Adrenal gland (tissue), 12 donors: ENCODE results near the gene ULBP1. TPM values are rescaled to one million over a fixed set of nuclear protein-coding genes. Genes with fewer than 3 reads are reported as not detected.

ENCODE experiments used
- DNase-seq, 7 donors: peaks; one replicate each; pipeline ENCODE4 v3.0.0-alpha.2; 2019 to 2020
- H3K27ac ChIP-seq, 5 donors: fragments of 200-600 bp; sonication (generic) in 4 of 5; 1 replicate in 3 of 5; 2 replicates in 2 of 5; pipeline versions ENCODE4 v1.5.1 to v1.8.0; 2016 to 2020; ENCODE audit warnings: mild to moderate bottlenecking in 1 of 5
- H3K27me3 ChIP-seq: fragments of 200-600 bp; 2 replicates; pipeline ENCODE4 v1.8.0; 2021
- H3K36me3 ChIP-seq, 2 donors: fragments of 200-600 bp; replicated peaks in 1 of 2; 1 replicate in 1 of 2; 2 replicates in 1 of 2; pipeline versions ENCODE4 v1.5.1 to v1.8.0; 2018 to 2022
- H3K4me1 ChIP-seq, 2 donors: fragments of 200-600 bp; replicated peaks in 1 of 2; 1 replicate in 1 of 2; 2 replicates in 1 of 2; pipeline versions ENCODE4 v1.5.1 to v1.8.0; 2018 to 2021
- H3K4me3 ChIP-seq, 4 donors: fragments of 200-600 bp; sonication (generic) in 3 of 4; one replicate each; pipeline ENCODE4 v1.5.1; 2016 to 2018
- H3K9me3 ChIP-seq, 3 donors: fragments of 200-600 bp; sonication (generic) in 1 of 3; replicated peaks in 1 of 3; 1 replicate in 2 of 3; 2 replicates in 1 of 3; pipeline versions ENCODE4 v1.5.1 to v1.8.0; 2016 to 2021
- CTCF ChIP-seq, 6 experiments: fragments of 450-650 bp in 4 of 6; fragments of 200-600 bp in 2 of 6; sonication (generic) in 1 of 6; IDR thresholded peaks; 1 replicate in 5 of 6; 2 replicates in 1 of 6; pipeline versions ENCODE4 v1.5.1 to v1.8.0; 2016 to 2021; ENCODE audit warnings: antibody characterized with exemption in 6 of 6, mild to moderate bottlenecking in 2 of 6, moderate library complexity in 1 of 6
- POLR2A ChIP-seq, 2 donors: fragments of 450-650 bp; IDR thresholded peaks; one replicate each; pipeline ENCODE4 v1.6.1; 2017; ENCODE audit warnings: antibody characterized with exemption in 2 of 2, mild to moderate bottlenecking in 2 of 2, moderate library complexity in 1 of 2
- WGBS, 4 donors: extraction: QIAGEN DNeasy Blood & Tissue Kit in 2 of 4; methylation state at CpG; one replicate each; pipeline versions ENCODE4 v1.1.5 to v1.1.7; 2013 to 2017; 5-methylcytosine and 5-hydroxymethylcytosine counted together
- intact Hi-C, 2 donors: fragments of 100-400 bp; cut with DNase I; formaldehyde crosslinking; loops; one replicate each; pipeline versions ENCODE4 v1.14.1 to v1.15.0; 2022 to 2023
- polyA plus RNA-seq, 3 donors: library from polyadenylated mRNA; stranded (reverse); fragments of 200-250 nt in 2 of 3; fragments of 350-450 nt in 1 of 3; fragmentation: Illumina TruSeq in 1 of 3; extraction: RNeasy Lipid Tissue Mini Kit (QIAGEN cat#74804) in 1 of 3; gene quantifications; one replicate each; pipeline ENCODE4 v1.2.3, GENCODE V29; 2013 to 2014
- total RNA-seq, 9 donors: library from RNA; depleted of rRNA in 4 of 9; stranded (reverse); fragments of >200 nt in 4 of 9; fragments of 120-200 nt in 1 of 9; fragmentation: NEBNext Ultra II Directional in 1 of 9; extraction: Animal tissue kit (Norgen Biotek cat#: 25700) in 1 of 9; gene quantifications; one replicate each; pipeline versions ENCODE4 v1.1.0 to v1.2.4, GENCODE V29; 2013 to 2023
- donor health status: healthy with polysubstance abuse.
- donor health status: Bipolar disorder and iron deficiency.
- donor health status: DM: yes; HTN: yes; CAD: no.
- donor health status: DM: no; HTN: no; CAD: no.
- donor health status: DM: no; HTN: no; CAD: no.
- donor health status: DM: yes; HTN: yes; CAD: no.

Gene ULBP1
- total and polyA plus RNA-seq, 12 donors: 0.03 to 0.88 (median 0.28) TPM; not detected in 4

- Histone ChIP-seq H3K4me3 (no peak overlapping the region), H3K27me3 (peaks cover 39% of the 10 kb centered on the region), H3K27ac (no peak overlapping the region), H3K4me1 (peaks cover 10 to 11% of the 10 kb centered on the region in 2 donors), H3K36me3 (no peaks in the 10 kb centered on the region), H3K9me3 (no peaks in the 10 kb centered on the region)
- TF ChIP-seq CTCF (IDR thresholded peaks at IDR 0.05) (peak in 2 of 6 experiments; percentile 9 to 13), POLR2A (IDR thresholded peaks at IDR 0.05) (no peak)
- peak in 1 of 7 donors; percentile 23 for DNase-seq
- 9 to 16% (median 14%) methylated on average over 3 of the region's 3 CpGs for WGBS, 4 donors
- intact Hi-C loops: loop anchor here (5.0 to 10.0 kb wide), 3 partner anchors 65 to 205 kb away; partner anchors contain the start of gene LRP11 (in 2 of the 2)
Observed at GRCh38 chr6:149929422-149929821, 34.3 kb upstream of the ULBP1 start.

- intact Hi-C loops: no loop called here
- H3K4me3 ChIP-seq: no peak overlapping the region
- peak in 1 of 7 donors; percentile 41 for DNase-seq
- WGBS, 4 donors: 64 to 71% (median 67%) methylated on average over 6 of the region's 6 CpGs
- H3K9me3 ChIP-seq: no peaks in the 10 kb centered on the region
- no peaks in the 10 kb centered on the region for H3K4me1 ChIP-seq
- no peak overlapping the region for H3K27ac ChIP-seq
- peaks cover 57% of the 10 kb centered on the region for H3K27me3 ChIP-seq
- H3K36me3 ChIP-seq: no peaks in the 10 kb centered on the region
- TF ChIP-seq POLR2A (IDR thresholded peaks at IDR 0.05): no peak
Observed at GRCh38 chr6:149931501-149931900, 32.2 kb upstream of the ULBP1 start.

GRCh38 chr6:149933036-149933435 is 30.7 kb upstream of the ULBP1 start:
- Histone ChIP-seq H3K4me1 (peaks cover 0 to under 1% of the 10 kb centered on the region in 2 donors), H3K9me3 (no peaks in the 10 kb centered on the region), H3K27ac (no peak overlapping the region), H3K36me3 (no peaks in the 10 kb centered on the region), H3K27me3 (peaks cover 69% of the 10 kb centered on the region), H3K4me3 (no peak overlapping the region)
- peak in 1 of 7 donors; percentile 27 for DNase-seq
- TF ChIP-seq POLR2A (IDR thresholded peaks at IDR 0.05) (no peak), CTCF (IDR thresholded peaks at IDR 0.05) (no peak)
- intact Hi-C loops: no loop called here
- WGBS, 4 donors: 44 to 59% (median 45%) methylated on average over 5 of the region's 5 CpGs

GRCh38 chr6:149933461-149933860 is 30.3 kb upstream of the ULBP1 start:
- Histone ChIP-seq H3K27ac (no peak overlapping the region), H3K4me1 (peaks cover 0 to 4% of the 10 kb centered on the region in 2 donors), H3K36me3 (no peaks in the 10 kb centered on the region), H3K27me3 (peaks cover 73% of the 10 kb centered on the region), H3K9me3 (no peaks in the 10 kb centered on the region), H3K4me3 (no peak overlapping the region)
- intact Hi-C loops: no loop called here
- WGBS, 4 donors: 30 to 43% (median 33%) methylated on average over 3 of the region's 3 CpGs
- TF ChIP-seq POLR2A (IDR thresholded peaks at IDR 0.05): no peak
- no peak for TF ChIP-seq CTCF (IDR thresholded peaks at IDR 0.05)
- peak in 1 of 7 donors; percentile 33 for DNase-seq
